Measurements from ENCODE around the gene DOCK3. TPM values are rescaled to one million over a fixed set of nuclear protein-coding genes. Genes with fewer than 3 reads are reported as not detected.

DOCK3 gene
- polyA plus RNA-seq, 2 of the 4 experiments (the other 2 are of a cell fraction), result 0.40 to 0.46 TPM

DNA sequence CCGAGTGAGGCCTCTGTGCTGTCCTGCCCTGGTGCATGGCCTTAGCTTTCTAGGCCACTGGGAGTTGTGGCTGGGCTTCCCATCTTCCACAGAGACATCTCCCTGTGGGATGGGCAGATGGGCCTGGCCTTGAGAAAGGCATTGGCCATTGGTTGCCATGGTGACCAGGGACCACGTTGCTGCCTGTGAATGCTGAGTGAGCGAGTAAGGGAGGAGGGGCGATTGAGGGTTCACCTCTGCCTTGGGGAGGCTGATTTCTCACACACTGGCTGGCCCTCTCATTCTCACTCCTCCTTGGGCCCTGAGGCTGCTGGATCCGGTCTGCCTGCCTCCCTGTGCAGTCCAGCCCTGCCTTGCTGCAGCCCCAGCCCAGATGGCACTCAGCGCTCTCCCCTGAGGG lies 26.4 kb upstream of the DOCK3 start:
- TF ChIP-seq, protein P1, sequence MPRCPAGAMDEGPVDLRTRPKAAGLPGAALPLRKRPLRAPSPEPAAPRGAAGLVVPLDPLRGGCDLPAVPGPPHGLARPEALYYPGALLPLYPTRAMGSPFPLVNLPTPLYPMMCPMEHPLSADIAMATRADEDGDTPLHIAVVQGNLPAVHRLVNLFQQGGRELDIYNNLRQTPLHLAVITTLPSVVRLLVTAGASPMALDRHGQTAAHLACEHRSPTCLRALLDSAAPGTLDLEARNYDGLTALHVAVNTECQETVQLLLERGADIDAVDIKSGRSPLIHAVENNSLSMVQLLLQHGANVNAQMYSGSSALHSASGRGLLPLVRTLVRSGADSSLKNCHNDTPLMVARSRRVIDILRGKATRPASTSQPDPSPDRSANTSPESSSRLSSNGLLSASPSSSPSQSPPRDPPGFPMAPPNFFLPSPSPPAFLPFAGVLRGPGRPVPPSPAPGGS (IDR thresholded peaks at IDR 0.05), result no peak
- no peak for TF ChIP-seq ESRRA (IDR thresholded peaks at IDR 0.05; ENCODE audit: borderline replicate concordance, low read length)
- Histone ChIP-seq H3K4me2 (no peak overlapping the region), H3K4me3 (no peak overlapping the region), H3K9me3 (no peaks in the 10 kb centered on the region), H3K4me1 (no peaks in the 10 kb centered on the region), H3K27ac (no peak overlapping the region)
- CTCF ChIA-PET, result interaction anchor here (1.0 kb wide), 1 partner anchor 32 kb away, joined by 4 read pairs; no protein-coding TSS in a partner anchor
- FAIRE-seq (no peak), ATAC-seq (no peak), DNase-seq (ENCODE audit: low read depth in 1 of 2, low spot score in 1 of 2) (no peak)
- POLR2A ChIA-PET, result no interaction called here
- WGBS (ENCODE audit: missing lambda C conversion rate), result 82% methylated on average over 5 of the region's 6 CpGs

DNA sequence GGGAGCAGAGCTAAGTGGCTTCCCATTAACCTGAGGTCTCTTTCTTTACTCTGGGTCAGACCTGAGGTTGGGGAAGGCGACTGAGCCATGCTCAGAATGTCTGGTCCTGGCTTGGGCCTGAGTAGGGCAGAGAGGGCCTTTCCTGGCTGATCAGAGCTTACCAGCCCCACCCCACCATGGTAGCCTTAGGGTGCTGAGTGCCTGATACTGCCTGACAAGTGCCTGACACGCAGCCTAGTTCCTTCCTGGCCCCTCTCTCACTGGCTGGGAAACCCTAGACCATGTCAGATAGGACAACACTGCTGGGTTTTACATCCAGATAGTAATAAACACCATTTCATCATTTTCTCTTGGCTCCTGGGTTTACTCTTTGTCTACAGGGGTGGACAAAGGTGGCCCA lies 25.8 kb upstream of the DOCK3 start:
- no peaks in the 10 kb centered on the region for H3K9me3 ChIP-seq
- POLR2A ChIA-PET, result no interaction called here
- no peak overlapping the region for H3K4me2 ChIP-seq
- CTCF ChIA-PET, result interaction anchor here (0.8 to 1.5 kb wide), 4 partner anchors 10 to 80 kb away, joined by 3 to 8 read pairs (median 4); partner anchors contain the start of gene HEMK1
- TF ChIP-seq TP53 (CRISPR knock-in tag; IDR thresholded peaks at IDR 0.05) (no peak), CHD4 (IDR thresholded peaks at IDR 0.05; ENCODE audit: borderline replicate concordance) (no peak), CBX8 (IDR thresholded peaks at IDR 0.05) (no peak), NPAS2 (CRISPR knock-in tag; IDR thresholded peaks at IDR 0.05; ENCODE audit: borderline replicate concordance) (no peak), TFCP2L1 (CRISPR knock-in tag; IDR thresholded peaks at IDR 0.05) (no peak), CBX2 (IDR thresholded peaks at IDR 0.05; ENCODE audit: borderline replicate concordance, low read depth) (no peak), JUN (IDR thresholded peaks at IDR 0.05) (no peak), EHMT2 (IDR thresholded peaks at IDR 0.05; ENCODE audit: low read depth) (no peak)
- 100% methylated on average over 1 of the region's 2 CpGs for WGBS (ENCODE audit: missing lambda C conversion rate)
- H3K27ac ChIP-seq, result no peak overlapping the region
- DNase-seq (ENCODE audit: low read depth in 1 of 2, low spot score in 1 of 2) (no peak), FAIRE-seq (no peak), ATAC-seq (no peak)
- H3K4me1 ChIP-seq, result no peaks in the 10 kb centered on the region
- no peak overlapping the region for H3K4me3 ChIP-seq

DNA sequence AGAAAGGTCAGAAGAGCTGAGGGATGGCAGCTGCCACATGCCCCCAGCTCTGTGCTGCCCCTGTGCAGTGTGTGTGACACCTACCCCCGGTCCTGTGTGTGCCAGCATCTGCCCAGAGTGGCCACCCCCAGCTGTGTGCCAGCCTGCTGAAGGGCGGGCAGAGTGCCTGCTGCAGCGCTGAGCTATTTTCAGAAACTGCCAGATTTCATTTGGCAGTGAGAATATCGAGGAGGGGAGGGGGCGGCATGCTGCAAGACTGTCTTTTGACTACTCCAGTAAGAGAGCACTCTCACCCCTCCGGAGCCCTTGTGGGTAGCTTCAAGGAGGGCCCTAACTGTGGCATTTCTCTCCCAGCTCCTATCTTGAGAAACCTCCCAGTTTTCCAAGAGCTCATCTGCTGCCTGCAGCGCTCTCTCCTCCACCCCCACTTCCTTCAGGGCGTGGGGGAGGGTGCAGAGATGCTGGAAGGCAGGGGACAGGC lies 25.2 kb upstream of the DOCK3 start:
- DNase-seq (ENCODE audit: low read depth in 1 of 2, low spot score in 1 of 2) (no peak), FAIRE-seq (no peak), ATAC-seq (no peak)
- 74% methylated on average over 4 of the region's 8 CpGs for WGBS (ENCODE audit: missing lambda C conversion rate)
- CTCF ChIA-PET, result interaction anchor here (0.8 to 1.5 kb wide), 5 partner anchors 10 to 80 kb away, joined by 3 to 8 read pairs (median 4); partner anchors contain the start of gene HEMK1
- Histone ChIP-seq H3K27ac (no peak overlapping the region), H3K4me1 (no peaks in the 10 kb centered on the region), H3K4me2 (no peak overlapping the region), H3K9me3 (no peaks in the 10 kb centered on the region), H3K4me3 (no peak overlapping the region)
- POLR2A ChIA-PET, result no interaction called here
- no peak for TF ChIP-seq JUNB (IDR thresholded peaks at IDR 0.05)
- TF ChIP-seq MAFK (IDR thresholded peaks at IDR 0.05; ENCODE audit: partially characterized antibody), result no peak
- TF ChIP-seq E2F6 (IDR thresholded peaks at IDR 0.05; ENCODE audit: borderline replicate concordance, low read depth), result no peak
- TF ChIP-seq BHLHE40 (IDR thresholded peaks at IDR 0.05; ENCODE audit: low read depth, low read length), result no peak
- no peak for TF ChIP-seq POLR2A (IDR thresholded peaks at IDR 0.05; ENCODE audit: low read length)
- no peak for TF ChIP-seq NFE2L2 (conservative IDR thresholded peaks at IDR 0.05; ENCODE audit: low read length)
- no peak for TF ChIP-seq REST (IDR thresholded peaks at IDR 0.05)
- TF ChIP-seq ZFP36 (IDR thresholded peaks at IDR 0.05; ENCODE audit: borderline replicate concordance, partially characterized antibody), result no peak
- no peak for TF ChIP-seq SREBF2 (IDR thresholded peaks at IDR 0.05)
- TF ChIP-seq EHF (CRISPR knock-in tag; IDR thresholded peaks at IDR 0.05), result no peak
- no peak for TF ChIP-seq MAX (IDR thresholded peaks at IDR 0.05)
- TF ChIP-seq TP53 (CRISPR knock-in tag; IDR thresholded peaks at IDR 0.05), result no peak
- no peak for TF ChIP-seq ZNF302 (CRISPR knock-in tag; IDR thresholded peaks at IDR 0.05)
- TF ChIP-seq ATOH8 (CRISPR knock-in tag; IDR thresholded peaks at IDR 0.05; ENCODE audit: low read depth), result no peak

Data from A549 (cell line).